GM12875 (cell line): ENCODE results near the gene SH3RF2.

Source experiments
- H3K4me3 ChIP-seq: one replicate; pipeline ENCODE4 v1.5.1; 2011; ENCODE audit warnings: low read depth, low read length, control low read depth
- CTCF ChIP-seq: IDR thresholded peaks from 2 replicates; pipeline ENCODE4 v1.5.1; 2011; ENCODE audit warnings: low read depth, mild to moderate bottlenecking, control low read depth, inconsistent platforms, low read length, moderate library complexity, borderline replicate concordance; ENCODE audit not compliant: insufficient read depth

Gene SH3RF2

GRCh38 chr5:146026307-146027010 lies 90.1 kb downstream of the SH3RF2 start:
- H3K4me3 ChIP-seq: no peak overlapping the region
- TF ChIP-seq CTCF: no peak

- TF ChIP-seq CTCF: no peak
- H3K4me3 ChIP-seq: no peak overlapping the region
Observed at GRCh38 chr5:146027751-146028150, 91.4 kb downstream of the SH3RF2 start.

DNA sequence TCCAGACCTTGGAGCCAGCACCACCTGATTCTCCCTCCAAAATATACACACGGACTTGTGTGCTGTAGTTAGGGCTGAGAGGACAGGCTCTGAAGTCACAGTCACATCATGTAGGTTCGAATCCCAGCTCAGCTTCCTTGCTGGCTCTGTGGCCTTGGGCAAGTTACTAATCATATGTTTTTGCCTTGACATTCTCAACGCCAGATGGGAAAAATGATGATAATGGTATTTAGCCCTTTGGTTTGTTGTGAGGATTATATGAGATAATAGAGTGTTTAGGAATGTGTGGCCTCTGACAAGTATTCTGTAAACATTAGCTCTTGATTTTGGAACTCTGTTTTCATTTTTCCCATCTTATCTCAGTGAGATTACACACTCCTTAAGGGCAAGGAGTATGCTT lies 96.5 kb downstream of the SH3RF2 start:
- TF ChIP-seq CTCF: no peak
- H3K4me3 ChIP-seq: no peak overlapping the region

DNA sequence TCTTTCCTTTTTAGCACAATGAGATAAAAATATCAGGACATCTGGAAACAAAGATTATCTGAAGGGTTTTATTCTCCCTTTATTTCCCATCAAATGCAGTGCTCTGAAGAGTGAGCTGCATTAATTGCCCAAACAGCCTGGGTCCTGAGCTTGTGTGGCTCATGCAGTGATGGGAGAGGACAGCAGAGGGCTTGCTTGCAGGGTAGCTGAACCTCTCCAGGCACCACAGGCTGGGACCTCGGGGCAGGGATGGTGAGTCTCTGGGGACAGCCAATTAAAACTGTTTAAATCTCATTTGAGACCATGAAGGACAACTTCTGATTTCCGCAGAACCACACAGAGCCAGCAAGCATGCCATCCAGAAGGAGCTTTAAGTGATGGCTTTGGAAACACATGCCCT lies 97.7 kb downstream of the SH3RF2 start:
- no peak overlapping the region for H3K4me3 ChIP-seq
- TF ChIP-seq CTCF: no peak

DNA sequence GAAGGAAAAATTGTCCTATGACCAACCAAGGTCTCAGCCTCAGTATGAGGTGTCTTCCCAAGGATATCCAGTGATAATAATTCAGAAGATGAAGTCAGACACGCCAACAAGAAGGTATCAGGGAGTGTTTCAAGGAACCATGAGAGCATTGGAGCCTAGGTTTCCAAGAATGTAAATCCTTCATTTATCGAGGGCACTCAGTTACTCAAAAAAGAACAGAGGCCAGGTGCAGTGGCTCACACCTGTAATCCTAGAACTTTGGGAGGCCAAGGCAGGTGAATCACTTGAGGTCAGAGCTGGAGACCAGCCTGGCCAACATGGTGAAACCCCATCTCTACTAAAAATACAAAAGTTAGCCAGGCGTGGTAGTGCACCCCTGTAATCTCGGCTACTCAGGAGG lies 98.2 kb downstream of the SH3RF2 start:
- TF ChIP-seq CTCF: no peak
- no peak overlapping the region for H3K4me3 ChIP-seq

DNA sequence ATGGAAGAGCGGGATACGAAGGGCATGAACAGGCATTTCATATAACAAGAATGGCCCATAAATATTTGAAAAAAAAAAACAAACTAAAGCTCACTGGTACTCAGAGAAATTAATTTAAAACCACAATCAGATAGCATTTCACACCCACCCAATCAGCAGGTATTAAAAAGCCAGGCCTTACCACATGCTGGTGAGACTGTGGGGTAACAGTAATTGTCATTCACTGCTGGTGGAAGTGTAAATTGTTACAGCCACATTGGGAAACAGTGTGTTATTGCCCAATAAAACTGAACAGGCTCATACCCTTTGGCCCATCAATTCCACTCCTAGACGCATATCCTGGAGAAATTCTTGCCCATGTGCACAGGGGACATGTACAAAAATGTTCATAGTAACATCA lies 103.0 kb downstream of the SH3RF2 start:
- TF ChIP-seq CTCF: no peak
- H3K4me3 ChIP-seq: no peak overlapping the region

GRCh38 chr5:146040527-146040926 lies 104.1 kb downstream of the SH3RF2 start:
- no peak for TF ChIP-seq CTCF
- H3K4me3 ChIP-seq: no peak overlapping the region
